GM12878 (cell line): ENCODE results near the gene CRB2. TPM values are rescaled to one million over a fixed set of nuclear protein-coding genes. Genes with fewer than 3 reads are reported as not detected.

Experiments used
- ATAC-seq: fragments of 200-7000 bp; cut with Tn5 transposase; 3 replicates; pipeline ENCODE4 v1.9.1; 2020; ENCODE audit warnings: mild to moderate bottlenecking, moderate library complexity
- BruUV-seq: library from RNA; stranded (reverse); fragments of 400-500 nt; replicated peaks from 2 replicates; lab custom pipeline; 2021; lab: Mats Ljungman, UMichigan
- CTCF ChIA-PET: fragments of 300-600 bp; sonication (Branson Sonifier 250); formaldehyde crosslinking; extraction: SDS; loops from one replicate; lab custom pipeline; 2021; ENCODE audit warnings: inconsistent platforms; lab: Yijun Ruan, JAX
- POLR2A ChIA-PET: fragments of 350-600 bp; formaldehyde crosslinking; extraction: SDS; loops from one replicate; lab custom pipeline; 2021; ENCODE audit warnings: inconsistent platforms; lab: Charles Lee
- RAD21 ChIA-PET: fragments of 300-600 bp; sonication (Branson Sonifier 250); formaldehyde crosslinking; loops from one replicate; lab custom pipeline; 2023; ENCODE audit warnings: antibody characterized with exemption; ENCODE audit not compliant: unreplicated experiment; lab: Charles Lee
- SMC1A ChIA-PET: fragments of 300-600 bp; sonication (Branson Sonifier 250); formaldehyde crosslinking; loops from one replicate; lab custom pipeline; 2023; ENCODE audit not compliant: unreplicated experiment, uncharacterized antibody; lab: Charles Lee
- DNase-seq: peaks from one replicate; pipeline ENCODE4 v3.0.0-alpha.2; 2011; ENCODE audit warnings: low read depth, low spot score
- FAIRE-seq: peaks from 3 replicates; lab custom pipeline; 2011; peaks lifted over from hg19 to GRCh38; lab: Jason Lieb, UNC
- H2AFZ ChIP-seq: 2 replicates; pipeline ENCODE4 v1.6.0; 2011; ENCODE audit warnings: low read depth, low read length, control low read depth; ENCODE audit not compliant: control insufficient read depth
- H3K27ac ChIP-seq: 2 replicates; pipeline ENCODE4 v1.5.1; 2011; ENCODE audit warnings: control low read depth; ENCODE audit not compliant: control insufficient read depth, insufficient read depth
- H3K27me3 ChIP-seq, 2 experiments: replicated peaks in 1 of 2; 2 replicates each; pipeline versions ENCODE4 v1.6.0 to v1.6.1; 2011; ENCODE audit warnings: low read length in 1 of 2; ENCODE audit not compliant: control insufficient read depth in 2 of 2, insufficient read depth in 2 of 2
- H3K36me3 ChIP-seq, 2 experiments: 2 replicates each; pipeline ENCODE4 v1.5.1; 2011; ENCODE audit warnings: low read length in 1 of 2; ENCODE audit not compliant: control insufficient read depth in 2 of 2, insufficient read depth in 2 of 2
- H3K4me1 ChIP-seq: 2 replicates; pipeline ENCODE4 v1.6.1; 2011; ENCODE audit warnings: mild to moderate bottlenecking, low read length, moderate library complexity, mixed read lengths; ENCODE audit not compliant: control insufficient read depth, insufficient read depth
- H3K4me2 ChIP-seq: 2 replicates; pipeline ENCODE4 v1.6.0; 2011; ENCODE audit warnings: control low read depth; ENCODE audit not compliant: control insufficient read depth, insufficient read depth
- H3K4me3 ChIP-seq: fragments of 200-600 bp; sonication (generic); 2 replicates; pipeline ENCODE4 v1.5.1; 2016
- H3K79me2 ChIP-seq: 2 replicates; pipeline ENCODE4 v1.6.0; 2011; ENCODE audit warnings: low read length; ENCODE audit not compliant: control insufficient read depth, insufficient read depth
- H3K9ac ChIP-seq: 2 replicates; pipeline ENCODE4 v1.8.0; 2011; ENCODE audit warnings: low read length, control low read depth, mixed read lengths; ENCODE audit not compliant: control insufficient read depth, insufficient read depth
- H3K9me3 ChIP-seq: replicated peaks from 3 replicates; pipeline ENCODE4 v1.5.1; 2011; ENCODE audit warnings: mild to moderate bottlenecking, low read length; ENCODE audit not compliant: control insufficient read depth, insufficient read depth
- H4K20me1 ChIP-seq: 2 replicates; pipeline ENCODE4 v1.6.0; 2011; ENCODE audit not compliant: control insufficient read depth, insufficient read depth
- HDAC2 ChIP-seq: fragments of 200-600 bp; sonication (generic); IDR thresholded peaks from 2 replicates; pipeline ENCODE4 v1.6.1; 2017
- IKZF1 ChIP-seq: fragments of 450-650 bp; conservative IDR thresholded peaks from 2 replicates; pipeline ENCODE4 v1.6.1; 2017; ENCODE audit warnings: antibody characterized with exemption, mild to moderate bottlenecking
- NFXL1 ChIP-seq: fragments of 450-650 bp; IDR thresholded peaks from 2 replicates; pipeline ENCODE4 v1.6.1; 2017; ENCODE audit warnings: antibody characterized with exemption, mild to moderate bottlenecking, borderline replicate concordance
- PKNOX1 ChIP-seq: fragments of 450-650 bp; IDR thresholded peaks from 2 replicates; pipeline ENCODE4 v1.6.1; 2016; ENCODE audit warnings: mild to moderate bottlenecking
- POLR2A ChIP-seq: IDR thresholded peaks from 2 replicates; pipeline ENCODE4 v1.6.1; 2011; ENCODE audit warnings: low read depth, mild to moderate bottlenecking, low read length
- RAD51 ChIP-seq: fragments of 450-650 bp; IDR thresholded peaks from 2 replicates; pipeline ENCODE4 v1.6.1; 2016; ENCODE audit warnings: moderate library complexity, mild to moderate bottlenecking, inconsistent platforms
- REST ChIP-seq: IDR thresholded peaks from 2 replicates; pipeline ENCODE4 v1.6.1; 2012; ENCODE audit warnings: mild to moderate bottlenecking, low read depth, low read length
- SIX5 ChIP-seq: IDR thresholded peaks from 2 replicates; pipeline ENCODE4 v1.6.1; 2011; ENCODE audit warnings: mild to moderate bottlenecking, low read depth, low read length, moderate library complexity; ENCODE audit not compliant: severe bottlenecking
- STAT3 ChIP-seq: IDR thresholded peaks from 2 replicates; pipeline ENCODE4 v1.6.1; 2011; ENCODE audit warnings: low read depth, low read length, improper control_type of control experiment
- USF1 ChIP-seq: IDR thresholded peaks from 2 replicates; pipeline ENCODE4 v1.6.1; 2011; ENCODE audit warnings: borderline replicate concordance, low read depth, mild to moderate bottlenecking, moderate library complexity, mixed read lengths, low read length; ENCODE audit not compliant: insufficient read depth; ENCODE audit errors: extremely low read length
- ZBTB33 ChIP-seq: fragments of 450-650 bp; IDR thresholded peaks from 2 replicates; pipeline ENCODE4 v1.6.1; 2017; ENCODE audit warnings: mild to moderate bottlenecking
- ZZZ3 ChIP-seq: IDR thresholded peaks from 2 replicates; pipeline ENCODE4 v1.6.1; 2011; ENCODE audit warnings: low read depth; ENCODE audit not compliant: control insufficient read depth, insufficient read length
- WGBS: methylation state at CpG from one replicate; pipeline ENCODE4 v1.1.6; 2016; ENCODE audit warnings: low lambda C conversion rate; ENCODE audit not compliant: insufficient replicate concordance, insufficient coverage; ENCODE audit errors: missing lambda C conversion rate; 5-methylcytosine and 5-hydroxymethylcytosine counted together
- in situ Hi-C: fragments of 300-500 bp; cut with MboI; formaldehyde crosslinking; loops from 9 replicates; pipeline ENCODE4 v1.14.3; 2018; ENCODE audit warnings: mixed read lengths
- intact Hi-C: fragments of 100-400 bp; cut with micrococcal nuclease; formaldehyde crosslinking; loops from one replicate; pipeline ENCODE4 v1.14.2; 2022; ENCODE audit not compliant: unreplicated experiment
- polyA plus RNA-seq, 11 experiments: library from polyadenylated mRNA; depleted of rRNA in 4 of 11; unstranded in 6 of 11; stranded (reverse) in 5 of 11; fragments of >200 nt; fragmentation: Nextera tagmentation in 4 of 11; fragmentation: Illumina TruSeq in 1 of 11; extraction: Ambion mirVana in 4 of 11; extraction: Trizol in 1 of 11; gene quantifications; 1 replicate in 1 of 11; 2 replicates in 10 of 11; pipeline versions ENCODE4 v1.2.1 to v1.2.3, GENCODE V29; 2011 to 2016; ENCODE audit warnings: inconsistent platforms in 2 of 11, missing spikeins in 2 of 11, low read depth in 1 of 11
- total RNA-seq, 4 experiments: library from RNA; depleted of rRNA in 3 of 4; stranded (reverse); fragments of >200 nt in 3 of 4; fragmentation: Illumina TruSeq in 1 of 4; extraction: Trizol in 1 of 4; gene quantifications; 2 replicates each; pipeline versions ENCODE4 v1.2.1 to v1.2.3, GENCODE V29; 2013 to 2021

The CRB2 gene
- total and polyA plus RNA-seq, 10 of the 15 experiments (the other 5 are each of a cell fraction or from before 2014, with no cell fraction given) = 0.01 to 0.80 (median 0.23) TPM; not detected in 3

- FAIRE-seq (no peak), DNase-seq (no peak), ATAC-seq (no peak)
- ChIA-PET RAD21 (interaction anchor here (0.9 to 3.6 kb wide), 2 partner anchors 14 to 90 kb away, joined by 3 to 41 read pairs; no protein-coding TSS in a partner anchor), SMC1A (interaction anchor here (0.7 to 18.1 kb wide), 3 partner anchors 15 to 89 kb away, joined by 3 to 268 read pairs (median 4); partner anchors contain the start of gene STRBP), POLR2A (interaction anchor here (1.1 to 5.4 kb wide), 3 partner anchors 9 to 14 kb away, joined by 3 to 35 read pairs (median 4); no protein-coding TSS in a partner anchor), CTCF (interaction anchor here (9.1 kb wide), 1 partner anchor 13 kb away, joined by 56 read pairs; no protein-coding TSS in a partner anchor)
- Histone ChIP-seq H3K4me2 (no peak overlapping the region), H3K9ac (no peak overlapping the region), H3K9me3 (no peaks in the 10 kb centered on the region), H2AFZ (no peak overlapping the region), H3K27ac (no peak overlapping the region), H3K36me3 (no peaks in the 10 kb centered on the region), H3K79me2 (no peaks in the 10 kb centered on the region), H3K27me3 (no peaks in the 10 kb centered on the region), H4K20me1 (no peaks in the 10 kb centered on the region), H3K4me1 (peaks cover 57% of the 10 kb centered on the region), H3K4me3 (no peak overlapping the region)
- intact Hi-C loops = no loop called here
- WGBS = 77% methylated on average over 10 of the region's 10 CpGs
- BruUV-seq = no TSS peak
- TF ChIP-seq PKNOX1 (no peak), NFXL1 (no peak), STAT3 (no peak), IKZF1 (no peak), SIX5 (no peak), HDAC2 (no peak), USF1 (no peak), REST (no peak), RAD51 (no peak), POLR2A (no peak), ZBTB33 (no peak), ZZZ3 (no peak)
- in situ Hi-C loops = no loop called here
Observed at GRCh38 chr9:123324767-123325183, 31.2 kb upstream of the CRB2 start.
